UCSD-AML1 (cell line): ENCODE data around the gene RND1.
"Not testable (repeated sequence)": the region's sequence is repeated elsewhere in the genome, so short reads cannot be mapped to it uniquely, and the experiment has no call there.

ENCODE experiments used
- DNase-seq: peaks from one replicate; lab custom pipeline; 2025; ENCODE audit not compliant: unreplicated experiment; lab: John Stamatoyannopoulos, UW

The RND1 gene

DNA sequence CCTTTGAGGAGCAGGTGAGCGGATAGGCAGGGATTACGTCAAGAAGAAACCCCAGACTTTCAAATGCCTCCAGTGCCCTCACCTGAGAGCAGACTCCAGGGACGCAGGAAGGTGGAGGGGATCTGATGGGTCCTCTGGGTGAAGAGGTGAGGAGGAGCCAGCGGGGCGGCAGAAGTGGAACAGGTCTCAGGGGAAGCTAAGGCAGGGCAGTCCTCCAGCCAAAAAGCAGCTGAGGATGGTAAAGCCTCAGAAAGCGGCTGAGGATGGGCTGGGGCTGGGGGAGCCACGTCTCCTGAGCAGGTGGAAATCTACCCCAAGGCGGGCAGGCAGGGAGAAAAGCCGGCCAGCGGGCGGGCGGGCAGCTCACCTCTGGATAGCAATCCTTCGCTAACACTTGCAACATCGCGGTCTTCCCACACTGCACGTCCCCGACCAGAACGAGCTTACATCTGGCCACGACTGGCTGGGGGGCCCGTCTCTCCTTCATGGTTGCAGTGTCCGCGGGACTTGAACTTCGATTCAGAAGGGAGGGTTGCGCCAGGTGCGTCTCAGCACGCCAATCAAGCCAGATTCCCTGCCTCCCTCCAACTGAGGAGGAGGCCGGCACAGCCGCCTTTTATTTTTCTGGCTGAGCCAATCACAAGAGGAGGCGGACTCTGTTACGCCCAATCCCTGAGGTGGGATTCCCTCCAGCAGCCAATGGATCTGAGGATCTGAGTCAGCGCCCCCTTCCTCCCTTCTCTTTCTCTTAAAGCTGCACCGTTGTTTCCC, at the start of gene RND1:
Gene RND1 (minus strand): TSS at position 590 of the 771 bp plus-strand sequence. CDS start 103 bp downstream, at position 487.
- DNase-seq = peak; percentile 79

DNA sequence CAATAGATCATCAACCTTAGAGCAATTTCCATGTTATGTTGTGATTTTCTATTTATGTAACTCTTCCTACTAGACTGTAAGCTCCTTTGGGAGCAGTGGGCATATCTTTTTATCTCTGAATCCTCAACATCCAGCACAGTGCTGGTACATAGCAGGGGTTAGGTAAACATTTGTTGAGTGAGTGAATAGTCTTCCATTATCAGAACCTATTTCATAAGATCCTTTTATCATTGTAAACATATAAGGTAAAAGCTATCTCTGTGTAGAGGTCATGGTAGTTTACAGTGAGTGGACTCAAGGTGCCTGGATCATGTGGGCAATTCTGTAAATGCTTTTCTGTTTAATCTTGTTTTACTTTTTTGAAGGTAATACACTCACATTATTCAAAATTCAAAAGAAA, 44.5 kb upstream of the RND1 start:
- no peak for DNase-seq

DNA sequence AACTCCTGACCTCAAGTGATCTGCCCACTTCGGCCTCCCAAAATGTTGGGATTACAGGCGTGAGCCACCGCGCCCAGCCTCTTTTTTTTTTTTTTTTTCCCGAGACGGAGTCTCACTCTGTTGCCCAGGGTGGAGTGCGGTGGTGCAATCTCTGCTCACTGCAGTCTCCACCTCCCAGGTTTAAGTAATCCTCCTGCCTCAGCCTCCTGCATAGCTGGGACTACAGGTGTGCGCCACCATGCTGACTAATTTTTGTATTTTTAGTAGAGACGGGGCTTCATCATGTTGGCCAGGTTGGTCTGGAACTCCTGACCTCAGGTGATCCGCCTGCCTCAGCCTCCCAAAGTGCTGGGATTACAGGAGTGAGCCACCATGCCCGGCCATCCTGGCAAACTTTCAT, 44.0 kb upstream of the RND1 start:
- DNase-seq = not testable (repeated sequence)

DNA sequence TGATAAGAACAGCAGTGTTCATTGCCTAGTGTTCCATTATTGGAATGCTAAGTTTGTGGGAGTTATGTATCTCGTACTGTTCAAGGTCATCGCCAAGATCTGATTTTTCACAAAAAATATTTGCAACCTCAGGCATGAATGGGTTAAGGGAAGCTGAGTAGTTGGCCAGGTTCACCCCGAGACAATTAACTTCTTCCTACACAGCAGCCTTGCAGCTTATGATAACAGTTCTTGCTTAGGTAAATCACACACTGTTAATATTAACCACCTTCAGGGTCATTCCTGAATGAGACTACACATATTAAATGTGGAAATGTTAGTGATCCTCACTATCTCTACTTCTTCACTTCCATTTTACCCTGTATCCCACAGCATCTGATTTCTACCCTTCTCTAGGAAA, 41.6 kb upstream of the RND1 start:
- no peak for DNase-seq

DNA sequence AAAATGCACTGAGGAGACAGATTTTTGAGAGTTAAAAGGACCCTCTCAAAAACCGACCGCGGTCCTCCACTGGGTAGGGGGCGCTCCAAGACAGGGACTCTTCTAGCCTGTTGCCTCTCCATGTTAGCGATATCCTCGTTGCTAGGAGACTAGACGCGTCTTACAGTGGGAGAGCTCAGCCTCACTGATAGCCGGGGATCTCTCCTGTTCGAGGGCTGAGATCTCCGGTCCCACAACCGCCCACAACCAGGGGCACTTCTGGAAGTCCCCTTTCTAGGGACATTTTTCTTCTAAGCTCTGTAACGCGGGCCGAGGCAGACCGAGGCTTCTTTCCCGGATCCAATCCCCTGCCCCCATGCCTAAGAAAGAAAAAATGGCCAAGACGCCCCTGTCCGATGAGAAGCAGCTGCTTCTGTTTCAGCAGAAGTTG, 38.3 kb upstream of the RND1 start:
- DNase-seq = peak; percentile 68

DNA sequence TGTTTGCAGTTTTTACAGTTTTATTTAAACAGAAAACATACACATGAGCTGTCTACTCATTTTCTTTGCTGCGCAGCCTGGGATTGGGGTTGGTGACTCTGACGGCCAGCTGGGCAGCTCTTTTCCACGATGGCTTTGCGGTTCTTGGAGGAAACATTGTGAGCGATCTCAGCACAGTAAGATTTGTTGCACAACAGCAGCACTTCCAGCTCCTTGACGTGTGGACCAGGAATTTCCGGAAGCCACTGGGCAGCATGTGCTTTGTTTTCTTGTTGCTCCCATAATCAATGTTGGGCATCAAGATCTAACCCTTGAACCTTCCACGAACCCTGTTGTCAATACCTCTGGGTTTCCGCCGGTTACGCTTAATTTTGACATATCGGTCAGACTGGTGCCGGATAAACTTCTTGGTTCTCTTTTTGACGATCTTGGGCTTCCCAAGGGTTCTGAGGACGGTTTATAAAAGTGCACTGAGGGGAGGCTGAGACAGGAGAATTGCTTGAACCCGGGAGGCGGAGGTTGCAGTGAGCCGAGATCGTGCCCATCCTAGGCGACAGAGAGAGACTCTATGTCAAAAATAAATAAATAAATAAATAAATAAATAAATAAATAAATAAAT, 37.8 kb upstream of the RND1 start:
- no peak for DNase-seq

DNA sequence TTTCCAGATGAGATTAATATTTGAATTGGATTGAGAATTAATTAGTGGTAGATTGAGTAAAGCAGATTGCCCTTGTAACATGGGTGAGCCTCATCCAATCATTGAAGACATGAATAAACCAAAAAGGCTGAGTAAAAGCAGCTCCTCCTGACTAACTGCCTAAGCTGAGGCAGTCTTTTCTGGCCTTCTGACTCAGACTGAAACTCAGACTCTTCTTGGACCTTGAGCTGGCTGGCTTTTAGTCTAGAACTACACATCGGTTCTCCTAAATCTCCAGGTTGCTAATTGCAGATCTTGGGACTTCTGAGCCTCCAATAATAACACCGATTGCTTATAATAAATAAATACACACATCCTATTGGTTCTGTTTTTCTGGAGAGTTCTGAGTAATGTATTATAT, 35.6 kb upstream of the RND1 start:
- no peak for DNase-seq

DNA sequence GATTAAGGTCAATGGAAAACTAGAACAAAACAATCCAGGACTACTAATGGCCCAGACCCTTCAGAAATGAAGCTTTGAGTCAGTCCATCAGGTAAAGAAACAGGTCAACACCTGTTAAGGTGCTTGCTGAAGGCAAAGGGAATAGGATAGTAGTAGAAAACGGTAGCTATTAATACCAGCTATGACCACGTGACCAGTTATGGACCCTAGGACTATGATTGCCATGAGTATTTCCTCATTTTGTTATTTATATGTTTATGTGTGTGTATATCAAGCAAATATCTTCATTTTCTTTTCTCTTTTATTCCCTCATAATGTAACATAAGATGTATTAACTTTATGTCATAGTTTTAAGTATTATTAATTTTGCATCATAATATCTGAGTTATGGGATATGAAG, 34.0 kb upstream of the RND1 start:
- no peak for DNase-seq

DNA sequence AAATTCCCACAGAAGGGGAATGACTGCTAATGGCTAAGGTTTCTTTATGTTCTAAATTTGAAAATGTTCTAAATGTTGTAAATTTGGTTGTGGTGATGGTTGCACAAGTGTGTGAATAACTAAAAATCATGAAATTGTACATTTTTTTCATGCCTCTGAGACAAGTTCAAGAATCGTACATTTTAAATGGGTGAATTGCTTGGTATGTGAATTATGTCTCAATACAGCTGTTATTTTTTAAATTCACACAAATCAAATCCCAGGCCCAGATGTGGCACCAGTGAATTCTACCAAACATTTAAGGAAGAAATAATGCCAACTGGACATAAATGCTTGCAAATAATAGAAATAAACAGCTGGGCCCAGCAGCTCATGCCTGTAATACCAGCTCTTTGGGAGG, 28.6 kb upstream of the RND1 start:
- no peak for DNase-seq

DNA sequence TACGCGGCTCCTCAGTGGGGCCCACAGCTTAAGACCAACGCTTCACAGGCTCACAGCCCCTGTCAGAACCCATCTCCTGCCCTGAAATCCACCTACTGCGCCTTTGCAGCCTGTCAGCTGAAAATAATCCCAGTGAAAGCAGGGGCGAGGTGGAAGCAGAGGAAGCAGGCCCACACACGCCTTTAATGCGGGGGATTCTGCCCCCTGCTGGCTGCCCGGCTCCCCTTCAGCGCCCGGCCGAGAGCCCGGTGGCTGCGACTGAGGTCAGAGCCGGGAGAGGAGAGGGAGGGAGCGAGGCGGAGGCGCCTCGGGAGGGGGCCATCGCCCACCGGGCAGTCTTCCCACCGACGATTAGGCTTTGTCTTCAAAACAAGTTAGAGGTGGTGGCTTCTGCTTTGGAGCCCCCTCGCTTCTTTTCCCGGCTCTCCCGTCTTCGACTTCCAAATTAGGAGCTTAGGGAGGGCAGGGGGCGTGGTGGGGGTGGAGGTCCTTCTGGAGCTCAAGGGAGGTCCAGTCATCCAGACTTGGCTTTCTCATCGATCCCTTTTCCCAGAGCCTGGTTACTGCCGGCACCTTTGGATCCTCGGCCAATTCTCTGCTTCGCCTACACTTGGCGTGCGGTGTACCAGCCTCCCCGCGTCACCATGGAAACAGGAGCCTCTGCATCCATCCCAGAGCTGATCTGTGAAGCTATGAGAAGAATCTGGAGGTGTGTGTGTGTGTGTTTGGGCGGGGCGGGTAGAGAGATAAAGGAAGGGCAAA, 25.2 kb upstream of the RND1 start:
- peak; percentile 78 for DNase-seq

DNA sequence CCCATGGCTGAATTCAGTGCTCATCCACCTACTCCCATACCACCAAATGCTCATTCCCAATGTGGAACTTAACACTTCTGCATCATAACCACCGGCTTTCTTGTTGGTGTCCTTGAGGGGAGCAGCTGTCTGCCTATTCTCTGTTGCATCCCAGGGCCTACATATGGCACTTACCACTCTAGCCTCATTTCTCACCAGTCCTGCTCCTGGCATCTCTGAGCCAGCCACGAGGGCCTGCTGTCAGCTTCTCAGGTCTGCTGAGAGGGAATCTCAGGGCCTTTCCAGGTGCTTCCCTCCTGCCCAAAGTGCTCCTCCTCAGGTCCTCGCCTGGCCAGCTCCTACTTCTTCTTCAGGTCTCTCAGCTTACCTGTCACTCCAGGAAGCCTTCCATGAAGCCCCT, 24.0 kb upstream of the RND1 start:
- DNase-seq = no peak

DNA sequence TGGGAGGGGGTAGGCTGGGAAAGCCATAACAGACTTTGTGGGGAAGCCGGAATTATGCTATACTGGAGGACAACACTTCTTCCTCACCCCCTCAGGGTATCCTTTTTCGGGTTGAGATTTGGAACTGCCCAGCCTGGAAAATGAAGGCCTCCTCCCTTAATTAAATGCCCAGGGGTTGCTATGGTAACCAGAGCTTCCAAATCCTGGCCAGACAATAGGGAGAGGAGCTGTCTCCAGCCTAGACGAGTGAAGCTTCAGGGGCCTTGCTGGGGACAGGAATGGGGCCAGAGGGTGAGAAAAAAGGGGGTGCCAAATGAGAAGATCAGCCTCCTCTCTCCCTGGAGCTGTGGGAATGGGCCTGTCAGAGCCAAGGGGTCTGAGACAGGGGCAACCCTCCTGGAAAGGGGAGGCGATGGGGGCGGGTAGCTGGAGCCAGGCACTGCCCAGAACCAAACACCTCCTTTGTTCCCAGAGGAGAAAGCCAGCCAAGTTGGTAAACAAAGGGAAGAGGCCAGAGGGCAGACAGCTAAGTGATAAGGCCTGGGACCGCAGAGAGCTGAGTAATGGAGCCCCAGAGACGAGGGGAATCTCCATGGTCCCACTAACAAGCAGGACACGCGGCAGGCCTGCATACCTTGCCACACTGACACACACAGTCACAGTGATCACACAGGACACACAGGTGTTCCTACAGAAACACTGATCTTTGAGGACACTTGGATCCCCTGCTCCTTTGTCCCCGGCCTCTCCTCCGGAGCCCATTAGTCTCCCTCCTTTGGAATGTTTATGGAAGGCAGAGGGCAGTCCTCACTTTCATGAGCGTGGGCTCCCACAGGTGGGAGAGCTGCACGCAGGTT, 17.9 kb upstream of the RND1 start:
- no peak for DNase-seq

DNA sequence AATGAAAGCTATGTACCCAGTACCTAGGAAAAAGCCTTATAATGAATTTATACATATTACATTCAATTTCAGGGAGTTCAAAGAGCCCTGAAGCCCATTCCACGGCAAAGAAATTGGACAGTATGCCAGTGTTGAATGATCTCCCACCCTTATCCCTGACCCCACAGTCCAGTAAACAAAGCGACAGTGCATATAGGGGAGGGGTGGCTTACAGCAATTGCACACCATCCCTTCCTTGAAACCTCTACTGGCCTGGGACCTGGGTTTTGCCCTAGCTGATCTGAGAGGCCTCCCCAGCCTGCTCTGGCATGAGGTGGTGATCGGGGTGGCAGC, 17.3 kb upstream of the RND1 start:
- DNase-seq = no peak

DNA sequence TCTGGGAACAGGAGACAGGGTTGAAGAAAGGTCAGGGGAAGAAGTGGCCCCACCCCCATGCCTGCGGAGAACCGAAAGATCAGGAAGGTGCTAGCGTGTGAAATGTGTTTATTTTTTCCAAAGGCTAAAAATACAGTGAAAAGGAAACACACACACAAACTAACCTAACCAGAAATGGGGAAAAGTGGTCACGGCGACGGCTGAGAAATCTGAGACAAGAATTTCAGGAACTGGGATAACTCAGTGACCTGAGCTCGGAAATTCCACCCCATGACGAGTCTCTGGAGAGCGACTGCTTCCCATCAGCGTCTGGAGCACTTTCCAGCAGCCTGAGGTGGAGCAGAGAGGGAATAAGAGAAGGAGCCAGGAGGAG, 16.6 kb upstream of the RND1 start:
- no peak for DNase-seq

DNA sequence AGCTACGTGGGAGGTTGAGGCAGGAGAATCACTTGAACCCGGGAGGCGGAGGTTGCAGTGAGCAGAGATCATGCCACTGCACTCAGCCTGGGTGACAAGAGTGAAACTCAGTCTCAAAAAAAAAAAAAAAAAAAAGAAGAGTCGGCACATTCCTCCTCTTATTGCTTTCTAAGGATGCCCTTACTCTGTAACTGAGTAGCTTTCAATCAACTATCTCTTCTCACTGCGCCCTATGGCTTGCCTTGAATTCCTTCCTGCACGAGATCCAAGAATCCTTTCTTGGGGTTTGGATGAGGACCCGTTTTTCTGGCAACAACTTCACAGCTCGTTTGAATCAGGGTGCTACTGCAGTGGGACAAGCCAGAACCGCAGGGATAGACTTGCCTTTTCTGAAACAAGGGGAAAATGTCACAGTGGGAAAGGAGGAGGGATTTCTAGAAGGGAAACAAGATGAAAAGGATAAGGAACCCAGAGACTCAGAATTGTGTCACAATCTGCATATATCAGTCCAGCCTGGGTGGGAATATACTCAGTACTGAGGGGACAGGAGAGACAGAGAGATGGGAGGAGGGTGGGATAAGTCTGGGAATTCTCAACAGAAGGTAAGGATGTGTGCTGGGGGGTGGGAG, 16.1 kb upstream of the RND1 start:
- DNase-seq = no peak

DNA sequence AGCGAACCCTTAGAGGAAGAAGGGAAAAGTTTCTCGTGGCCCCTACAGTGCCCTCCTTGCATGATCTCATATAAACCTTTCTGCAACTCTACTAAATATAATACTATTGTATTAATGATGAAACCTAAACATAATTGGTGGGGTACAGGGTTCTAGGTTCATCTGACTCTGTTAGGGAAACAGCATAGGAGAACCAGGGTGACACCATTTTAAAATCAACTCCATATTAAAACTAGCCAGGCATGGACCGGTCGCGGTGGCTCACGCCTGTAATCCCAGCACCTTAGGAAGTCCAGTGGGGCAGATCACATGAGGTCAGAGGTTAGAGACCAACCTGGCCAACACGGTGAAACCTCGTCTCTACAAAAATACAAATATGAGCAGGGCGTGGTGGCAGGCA, 15.0 kb upstream of the RND1 start:
- DNase-seq = no peak

DNA sequence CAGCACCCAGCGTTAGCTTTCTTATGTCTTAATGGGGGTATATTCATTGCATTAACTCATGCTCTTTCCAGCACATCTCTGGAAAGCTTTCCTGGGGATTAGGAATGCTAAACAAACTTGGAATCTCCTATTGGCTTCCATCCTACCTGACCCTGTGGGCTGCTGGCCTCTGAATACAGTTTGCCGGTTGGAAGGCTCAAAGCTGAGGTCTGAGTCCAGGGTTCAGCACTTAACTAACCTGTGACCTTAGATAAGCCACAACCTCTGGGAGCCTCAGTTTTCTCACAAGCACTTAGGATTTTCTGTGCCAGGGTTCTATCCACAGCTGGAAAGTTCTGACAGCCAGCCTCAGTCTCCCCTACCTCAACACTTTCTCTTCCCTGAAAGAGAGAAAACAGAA, 12.9 kb upstream of the RND1 start:
- DNase-seq = no peak

DNA sequence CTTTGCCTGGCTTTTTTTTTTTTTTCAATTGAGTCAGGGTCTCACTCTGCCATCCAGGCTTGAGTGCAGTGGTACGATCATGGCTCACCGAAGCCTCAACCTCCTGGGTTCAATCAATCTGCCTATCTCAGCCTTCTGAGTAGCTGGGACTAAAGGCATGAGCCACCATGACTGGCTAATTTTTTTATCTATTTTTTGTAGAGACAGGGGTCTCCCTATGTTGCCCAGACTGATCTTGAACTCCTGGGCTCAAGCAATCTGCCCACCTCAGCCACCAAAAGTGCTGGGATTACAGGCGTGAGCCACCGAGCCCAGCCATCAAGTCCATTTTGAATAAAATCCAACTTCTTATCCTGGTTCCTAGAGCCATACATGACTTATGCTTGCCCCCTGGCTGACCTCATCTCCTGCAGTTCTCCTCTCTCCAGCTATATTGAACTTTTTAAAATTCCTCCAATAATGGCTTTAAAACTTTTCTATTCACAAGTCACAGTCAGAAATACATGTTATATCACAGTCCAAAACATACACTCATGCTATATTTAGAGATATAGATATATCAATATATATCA, 10.4 kb upstream of the RND1 start:
- no peak for DNase-seq

DNA sequence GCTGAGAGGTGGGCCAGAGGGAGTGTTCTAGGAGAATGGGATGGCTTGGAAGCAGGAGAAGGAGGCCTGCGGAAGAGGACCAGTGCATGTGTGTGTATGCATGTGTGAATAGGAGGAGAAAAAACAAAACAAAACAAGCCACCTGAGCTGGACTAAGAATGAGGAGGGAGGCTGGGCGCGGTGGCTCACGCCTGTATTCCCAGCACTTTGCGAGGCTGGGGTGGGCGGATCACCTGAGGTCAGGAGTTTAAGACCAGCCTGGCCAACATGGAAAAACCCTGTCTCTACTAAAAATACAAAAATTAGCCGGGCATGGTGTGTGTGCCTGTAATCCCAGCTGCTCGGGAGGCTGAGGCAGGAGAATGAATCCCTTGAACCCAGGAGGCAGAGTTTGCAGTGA, 7.9 kb upstream of the RND1 start:
- not testable (repeated sequence) for DNase-seq

DNA sequence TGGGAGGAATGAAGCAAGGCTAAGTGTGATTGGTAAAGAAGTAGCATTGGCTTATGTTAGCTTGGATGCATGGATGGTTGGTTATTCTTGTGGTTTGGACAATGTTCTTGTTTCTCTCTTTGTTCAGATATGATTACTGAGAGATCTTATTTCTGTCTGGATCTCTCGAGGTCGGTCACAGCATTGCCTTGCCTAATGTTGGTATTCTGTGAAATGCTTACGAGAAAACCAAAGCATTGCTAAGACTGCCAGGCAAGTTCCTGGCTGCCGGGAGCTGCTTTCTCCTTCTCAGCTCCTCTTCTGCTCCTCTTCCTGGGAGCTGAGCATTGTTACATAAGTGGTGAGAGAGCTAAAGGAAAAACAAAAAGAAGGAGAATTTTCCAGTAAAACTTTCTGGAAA, 7.4 kb upstream of the RND1 start:
- no peak for DNase-seq

DNA sequence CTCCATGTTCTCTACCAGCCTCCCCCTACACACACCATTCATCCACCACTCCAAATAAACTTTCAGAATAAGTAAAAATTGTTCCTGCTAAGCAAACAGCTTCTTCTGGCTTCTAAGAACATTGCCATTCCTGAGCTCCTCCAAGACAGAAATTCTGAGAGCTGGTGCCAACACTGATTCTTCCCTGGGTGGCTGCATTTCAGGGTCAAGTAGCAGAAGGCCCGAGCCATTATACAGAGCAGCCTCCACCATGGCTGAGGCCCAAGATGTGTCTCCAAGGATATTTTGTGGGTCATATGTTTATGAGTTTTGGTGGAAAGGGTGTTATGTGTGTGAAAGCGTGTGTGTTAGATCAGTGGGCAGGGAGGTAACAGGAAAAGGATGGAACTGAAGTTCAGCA, 3.5 kb upstream of the RND1 start:
- no peak for DNase-seq
